GM18508 (cell line): Measurements from ENCODE around the gene MACROD2.

Experiments used
- ATAC-seq: cut with Tn5 transposase; IDR thresholded peaks from one replicate; pipeline ENCODE4 v1.9.1; 2021; ENCODE audit warnings: moderate number of reproducible peaks; ENCODE audit not compliant: insufficient read depth, unreplicated experiment

The MACROD2 gene

GRCh38 chr20:14313341-14314020 is 318.2 kb downstream of the MACROD2 start:
- no peak for ATAC-seq

- no peak for ATAC-seq
Observed at GRCh38 chr20:14319704-14320103, 324.4 kb downstream of the MACROD2 start.

DNA sequence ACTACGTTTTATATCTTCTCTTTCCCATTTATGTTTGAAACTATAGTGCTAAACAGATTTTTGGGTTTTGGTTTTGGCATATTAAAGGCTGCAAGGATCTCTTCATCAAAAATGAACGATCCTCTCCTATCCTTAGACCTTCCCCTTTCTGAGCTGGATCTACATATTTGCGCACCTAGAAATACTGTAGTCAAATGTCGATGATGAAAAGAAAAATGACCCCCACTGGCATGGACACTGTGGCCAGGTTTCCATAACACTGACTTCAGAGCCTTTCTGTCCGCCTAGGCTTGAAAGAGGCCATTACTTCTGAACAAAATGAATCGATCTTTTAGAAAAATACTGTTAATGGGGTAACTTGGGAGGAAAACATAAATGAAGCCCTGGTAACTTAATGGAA is 336.3 kb downstream of the MACROD2 start:
- no peak for ATAC-seq

DNA sequence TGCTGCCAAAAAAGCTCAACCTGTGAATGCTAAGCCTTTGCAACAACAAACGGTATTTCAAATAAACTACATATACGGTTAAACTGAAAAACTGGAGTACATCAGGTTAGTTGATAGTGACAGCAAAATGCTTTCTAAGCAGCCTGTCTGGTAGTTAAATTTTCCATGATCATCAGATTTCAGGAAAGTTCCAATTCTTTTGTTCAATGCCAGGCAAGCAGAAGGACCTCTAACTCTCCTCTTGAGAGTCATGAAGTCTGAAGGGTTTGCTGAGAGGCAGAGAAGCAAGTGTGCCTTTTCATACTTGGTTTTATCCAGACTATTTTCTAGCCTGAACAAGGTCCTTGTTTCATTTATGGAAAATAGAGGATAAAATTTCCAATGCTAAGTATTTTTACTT is 337.6 kb downstream of the MACROD2 start:
- ATAC-seq = no peak

- no peak for ATAC-seq
Observed at GRCh38 chr20:14333721-14334120, 338.4 kb downstream of the MACROD2 start.

GRCh38 chr20:14334306-14334930 is 339.1 kb downstream of the MACROD2 start:
- no peak for ATAC-seq

- no peak for ATAC-seq
Observed at GRCh38 chr20:14335052-14335451, 339.7 kb downstream of the MACROD2 start.

- ATAC-seq = no peak
Observed at GRCh38 chr20:14336686-14337085, 341.4 kb downstream of the MACROD2 start.

DNA sequence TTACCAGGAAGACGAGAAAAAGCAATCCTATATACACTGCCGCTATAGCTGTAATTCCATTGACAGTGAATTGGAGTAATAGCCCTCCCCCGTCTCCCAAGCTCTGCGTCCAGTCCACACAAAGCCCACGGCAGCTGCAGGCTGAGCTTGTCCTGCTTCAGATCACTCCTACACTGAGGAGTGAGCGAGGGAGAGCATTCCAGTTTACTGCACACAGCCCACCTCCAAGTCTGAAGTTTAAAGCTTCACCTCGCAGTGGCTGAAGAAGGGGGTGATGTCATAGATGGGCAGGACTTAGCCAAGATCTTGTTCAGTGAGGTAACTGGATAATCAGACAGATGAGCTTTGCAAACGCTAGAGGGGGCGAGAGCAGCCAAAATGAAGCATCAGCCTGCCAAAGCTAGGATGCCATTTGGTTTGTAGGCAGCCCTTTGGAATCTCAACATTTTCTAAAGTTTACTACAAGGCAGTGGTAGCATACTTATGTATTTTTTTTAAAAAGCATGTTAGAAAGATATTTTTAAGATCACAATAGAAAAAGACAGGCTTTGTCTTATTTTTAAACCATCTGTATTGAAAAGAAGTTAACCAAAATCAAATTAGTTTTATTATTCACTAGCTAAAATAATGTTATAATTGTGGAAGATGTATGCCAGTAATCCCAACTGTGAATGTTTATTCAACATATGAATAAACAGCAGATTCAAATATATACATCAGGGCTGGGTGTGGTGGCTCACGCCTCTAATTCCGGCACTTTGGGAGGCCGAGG is 342.3 kb downstream of the MACROD2 start, which contains the start of gene FLRT3:
Gene FLRT3, minus strand, starts transcription at position 213 of the 772 bp plus-strand sequence. CDS start 10,106 bp downstream, outside the sequence.
- peak; percentile 96 for ATAC-seq

- ATAC-seq = no peak
Observed at GRCh38 chr20:14341801-14342200, 346.5 kb downstream of the MACROD2 start.

- ATAC-seq = no peak
Observed at GRCh38 chr20:14342918-14343317, 347.6 kb downstream of the MACROD2 start.

DNA sequence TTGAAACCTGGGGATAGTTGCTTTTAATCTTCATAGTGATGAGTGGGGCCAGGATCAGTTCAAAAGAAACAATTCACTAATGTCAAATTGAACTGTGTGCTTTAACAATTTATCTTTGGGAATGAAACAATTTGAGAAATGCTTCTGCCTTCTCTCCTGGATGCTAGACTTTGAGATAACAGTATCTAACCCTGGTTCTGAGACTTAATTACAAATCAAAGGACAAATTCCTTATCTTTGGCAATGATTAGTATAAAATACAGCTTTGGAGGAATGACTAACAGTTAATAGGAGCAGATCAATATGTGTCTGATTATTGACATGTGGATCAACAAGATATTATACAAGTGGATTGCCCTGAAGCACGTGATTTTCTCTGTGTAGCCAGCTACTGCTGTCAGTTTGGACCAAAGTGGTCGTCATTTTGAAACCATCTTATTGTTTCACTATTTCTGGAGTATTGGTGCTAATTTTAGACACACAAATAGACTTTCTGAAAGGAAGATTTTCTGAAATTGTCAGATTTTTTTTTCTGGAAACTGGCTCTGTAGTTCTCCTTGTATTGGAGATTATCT is 348.3 kb downstream of the MACROD2 start:
- no peak for ATAC-seq

- no peak for ATAC-seq
Observed at GRCh38 chr20:14344746-14345145, 349.4 kb downstream of the MACROD2 start.

GRCh38 chr20:14355791-14356190 is 360.5 kb downstream of the MACROD2 start:
- no peak for ATAC-seq

DNA sequence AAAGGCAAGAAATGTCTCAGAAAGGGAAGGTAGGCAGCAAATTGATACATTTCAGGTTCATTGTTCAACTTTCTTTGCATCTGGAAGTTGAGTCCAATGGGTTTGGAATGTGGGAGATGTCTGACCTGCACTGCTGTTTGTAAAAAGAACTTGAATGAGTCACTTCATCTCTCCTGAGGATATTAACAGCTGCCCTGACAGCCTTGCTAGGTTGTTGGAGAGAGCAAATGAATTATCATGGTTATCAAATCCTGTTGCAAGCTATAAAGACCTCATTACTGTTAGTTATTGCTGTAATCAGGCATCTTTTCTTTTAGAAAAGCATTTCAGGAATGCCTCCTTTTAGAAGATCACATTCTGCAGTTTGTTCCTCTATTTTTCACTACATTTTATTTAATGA is 365.1 kb downstream of the MACROD2 start:
- ATAC-seq = no peak

- ATAC-seq = no peak
Observed at GRCh38 chr20:14361509-14362345, 366.4 kb downstream of the MACROD2 start.

- no peak for ATAC-seq
Observed at GRCh38 chr20:14374196-14374595, 378.9 kb downstream of the MACROD2 start.

DNA sequence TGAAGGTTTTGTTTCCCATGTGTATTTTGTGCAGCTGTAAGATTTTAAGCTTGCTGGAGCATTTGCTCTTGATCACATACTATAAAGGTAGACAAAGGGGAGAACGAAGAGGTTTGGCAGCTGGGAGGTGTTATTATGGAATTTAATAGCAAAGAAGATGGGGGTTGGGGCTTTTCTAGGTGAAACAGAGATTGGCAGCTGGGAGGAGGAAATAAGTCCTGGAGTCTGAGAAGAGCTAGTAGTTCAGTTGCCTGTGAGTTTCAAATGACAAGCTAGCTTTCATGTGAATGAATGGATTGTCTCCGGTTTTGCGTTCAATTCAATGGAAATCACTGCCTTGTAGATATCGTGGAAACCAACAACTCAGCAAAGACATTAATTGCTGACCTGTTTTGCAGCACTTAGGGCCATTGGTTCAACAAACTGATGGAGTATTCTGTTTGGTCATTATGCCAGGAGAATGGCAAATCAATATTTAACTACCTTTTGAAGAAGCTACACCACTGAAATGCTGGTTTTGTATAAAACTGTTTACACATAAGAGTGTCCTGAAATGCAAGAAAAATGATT is 380.2 kb downstream of the MACROD2 start:
- no peak for ATAC-seq

DNA sequence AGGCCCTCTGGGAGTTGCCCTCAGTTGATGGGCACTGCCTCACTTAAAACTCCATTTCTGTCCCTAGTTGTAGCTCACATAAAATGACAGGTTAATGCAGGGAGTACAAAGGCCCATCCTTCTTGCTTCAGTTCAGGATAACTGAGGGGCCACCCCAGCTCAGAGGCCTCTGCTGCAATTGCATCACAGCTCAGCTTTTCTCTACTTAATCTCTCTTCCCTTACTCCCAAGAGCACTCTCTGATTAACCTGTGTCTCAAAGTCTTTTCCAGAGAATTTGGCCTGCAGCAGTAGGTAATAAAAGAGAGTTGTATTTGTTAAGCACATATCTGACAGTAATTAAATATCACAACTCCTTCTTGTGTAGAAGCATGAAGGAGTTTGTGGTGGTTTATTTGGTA is 383.0 kb downstream of the MACROD2 start:
- ATAC-seq = no peak

GRCh38 chr20:14383335-14383734 is 388.0 kb downstream of the MACROD2 start:
- ATAC-seq = no peak
